Measurements from ENCODE around the gene PER2. TPM values are rescaled to one million over a fixed set of nuclear protein-coding genes. Genes with fewer than 3 reads are reported as not detected.
A peak's percentile ranks its signal among the peaks of the same experiment; 100 is the strongest.

The PER2 gene
- total RNA-seq, 1 donor from 2014 or later = 5.3 TPM

GRCh38 chr2:238237431-238238135 is 50.8 kb downstream of the PER2 start:
- no peak for DNase-seq (ENCODE audit: low spot score in 2 of 2)
- FAIRE-seq = no peak

DNA sequence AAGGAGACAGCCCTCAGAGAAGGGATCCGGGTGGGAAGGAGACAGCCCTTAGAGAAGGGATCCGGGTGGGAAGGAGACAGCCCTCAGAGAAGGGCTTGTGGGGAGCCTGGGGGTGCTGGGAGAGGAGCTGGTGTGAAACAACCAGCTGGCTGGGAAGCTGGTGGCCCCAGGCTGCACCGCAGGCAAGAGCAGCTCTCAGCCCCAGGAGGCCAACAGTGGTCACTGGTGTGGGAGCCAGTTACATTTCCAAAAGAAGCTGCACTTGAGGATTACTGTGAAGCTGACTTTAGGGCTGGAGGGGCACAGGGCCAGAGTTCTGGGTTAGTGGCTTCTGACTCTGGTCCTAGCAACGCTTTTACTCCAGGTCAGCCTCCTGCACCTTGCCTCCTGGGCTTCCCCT is 51.8 kb downstream of the PER2 start:
- DNase-seq (ENCODE audit: low spot score in 2 of 2) (no peak), FAIRE-seq (no peak)

GRCh38 chr2:238235856-238236255 is 52.6 kb downstream of the PER2 start:
- DNase-seq (ENCODE audit: low spot score in 2 of 2) = no peak
- no peak for FAIRE-seq

DNA sequence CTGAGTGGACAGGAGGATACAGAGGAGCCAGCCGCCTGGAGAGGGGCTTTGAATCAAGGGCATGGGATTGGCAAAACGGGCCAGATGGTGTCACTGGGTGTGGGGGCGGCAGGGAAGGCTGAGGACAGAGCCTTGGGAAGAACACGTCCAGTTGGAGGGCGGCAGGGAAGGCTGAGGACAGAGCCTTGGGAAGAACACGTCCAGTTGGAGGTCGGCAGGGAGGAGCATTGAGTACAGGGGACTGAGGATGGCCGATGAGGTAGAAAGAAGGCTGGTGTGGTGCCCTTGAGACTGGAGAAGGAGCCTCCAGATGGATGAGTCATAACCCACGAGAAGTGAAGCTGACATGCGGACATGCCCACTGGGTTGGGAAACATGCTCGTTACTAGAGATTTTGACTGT is 53.1 kb downstream of the PER2 start:
- FAIRE-seq = no peak
- DNase-seq (ENCODE audit: low spot score in 2 of 2) = no peak

- FAIRE-seq (no peak), DNase-seq (ENCODE audit: low spot score in 2 of 2) (no peak)
Observed at GRCh38 chr2:238233625-238234024, 54.8 kb downstream of the PER2 start.

GRCh38 chr2:238231809-238232208 is 56.6 kb downstream of the PER2 start:
- DNase-seq (ENCODE audit: low spot score in 2 of 2) = no peak
- no peak for FAIRE-seq

GRCh38 chr2:238231251-238231793 is 57.1 kb downstream of the PER2 start:
- DNase-seq (ENCODE audit: low spot score in 2 of 2) (peak; percentile 85 to 91), FAIRE-seq (no peak)

- no peak for DNase-seq (ENCODE audit: low spot score in 2 of 2)
- FAIRE-seq = no peak
Observed at GRCh38 chr2:238230699-238231098, 57.7 kb downstream of the PER2 start.

GRCh38 chr2:238228700-238229099 is 59.7 kb downstream of the PER2 start:
- DNase-seq (ENCODE audit: low spot score in 2 of 2) (no peak), FAIRE-seq (no peak)

DNA sequence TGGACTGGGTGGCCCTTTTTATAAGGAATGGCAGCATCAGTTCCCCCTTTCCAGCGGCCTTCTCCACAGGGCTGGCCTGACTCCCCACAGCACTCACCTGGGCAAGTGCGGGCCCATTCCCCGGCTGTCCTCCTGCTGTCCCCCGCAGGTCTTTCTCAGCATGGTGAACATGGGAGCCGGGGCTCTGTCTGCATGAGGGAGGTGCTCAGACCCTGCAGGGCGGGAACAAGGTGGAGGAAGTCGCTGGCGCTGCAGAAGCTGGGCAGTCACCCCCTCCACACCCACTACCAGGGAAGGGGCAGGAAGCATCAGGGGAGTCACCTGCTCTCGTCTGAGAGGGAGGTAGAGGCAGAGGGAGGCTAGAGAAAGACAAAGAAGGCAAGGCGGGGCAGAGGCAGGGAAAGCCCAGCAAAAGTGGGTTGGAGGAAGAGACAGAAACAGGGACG is 60.8 kb downstream of the PER2 start:
- FAIRE-seq (no peak), DNase-seq (ENCODE audit: low spot score in 2 of 2) (no peak)

DNA sequence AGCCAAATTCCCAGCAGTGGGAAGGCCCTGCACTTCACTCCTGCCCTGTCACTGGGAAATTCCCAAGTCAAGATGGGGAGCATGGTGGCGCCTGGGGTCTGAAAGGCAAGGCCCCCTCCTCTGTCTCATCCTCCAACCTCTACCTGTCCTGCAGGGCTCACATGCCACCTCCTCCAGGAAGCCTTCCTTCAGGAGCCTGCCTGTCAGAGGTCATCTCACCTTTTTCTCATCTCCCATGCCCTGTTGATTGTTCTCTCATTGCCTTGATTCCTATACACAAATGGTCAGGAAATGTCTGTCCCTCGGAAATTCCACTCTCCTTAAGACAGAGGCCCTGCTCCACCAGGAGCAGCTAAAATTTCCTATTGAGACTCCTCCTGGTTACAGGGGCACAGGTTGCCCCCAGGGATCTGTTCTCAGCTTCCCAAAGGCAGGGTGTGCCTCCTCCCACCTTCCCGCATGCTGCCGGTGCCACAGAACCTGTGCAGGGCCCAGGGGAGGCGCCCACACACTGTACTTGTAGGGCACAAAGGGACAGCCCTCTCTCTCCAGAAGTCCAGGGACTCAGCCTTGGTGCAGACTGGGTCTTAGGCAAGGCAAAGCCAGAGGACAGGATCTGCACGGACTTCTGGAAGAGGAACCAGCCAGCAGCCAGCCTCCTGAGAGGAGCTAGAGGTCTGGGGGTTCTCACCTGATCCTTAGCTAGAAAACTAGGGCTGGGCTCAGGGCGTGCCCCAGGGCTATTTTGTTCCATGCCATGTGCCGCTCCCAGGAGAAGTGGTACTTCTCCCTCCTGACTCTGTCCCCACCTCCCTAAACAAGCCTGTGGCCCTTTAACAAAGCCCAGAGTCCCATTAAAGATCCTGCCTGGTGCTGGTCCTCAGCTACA is 61.5 kb downstream of the PER2 start:
- no peak for FAIRE-seq

DNA sequence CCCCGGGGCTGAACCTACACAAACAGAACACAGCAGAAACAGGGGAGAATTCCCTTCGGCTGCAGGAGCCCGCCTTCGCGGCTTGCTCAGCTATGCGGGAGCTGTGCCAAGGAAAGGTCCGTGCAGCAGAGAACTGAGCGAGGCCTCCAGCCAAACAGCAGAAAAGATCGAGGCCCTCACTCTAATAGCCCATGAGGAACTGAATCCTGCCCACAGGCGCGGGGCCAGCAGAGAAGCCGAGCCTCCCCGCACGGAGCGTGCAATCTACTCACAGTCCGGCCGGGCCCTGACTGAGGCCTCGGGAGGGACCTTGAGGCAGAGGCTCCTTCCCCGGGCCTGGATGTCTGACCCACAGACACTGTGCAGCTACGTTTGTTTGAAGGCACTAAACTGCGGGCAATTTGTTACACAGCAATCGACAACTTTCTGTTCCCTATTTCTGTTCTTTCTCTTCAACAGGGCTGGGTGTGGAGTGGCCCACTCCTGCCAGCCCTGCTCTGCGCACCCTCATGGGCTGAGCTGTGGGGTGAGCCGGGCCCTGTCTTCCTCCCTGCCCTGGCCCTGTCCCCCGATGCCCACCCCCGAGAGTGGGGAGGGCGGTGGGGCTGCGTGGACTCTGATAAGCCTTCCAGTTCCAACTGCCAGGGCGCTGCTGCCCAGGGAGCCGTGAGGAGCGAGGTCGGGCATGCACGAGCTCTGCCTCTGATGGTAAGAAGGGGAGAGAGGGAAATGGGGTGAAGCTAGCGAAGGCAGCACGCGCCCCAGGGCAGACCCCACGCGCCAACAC is 62.3 kb downstream of the PER2 start:
- DNase-seq (ENCODE audit: low spot score in 2 of 2) = no peak
- no peak for FAIRE-seq

More for the DNA sequence above, 61.5 kb downstream of the PER2 start:
- DNase-seq (ENCODE audit: low spot score in 2 of 2) = no peak

DNA sequence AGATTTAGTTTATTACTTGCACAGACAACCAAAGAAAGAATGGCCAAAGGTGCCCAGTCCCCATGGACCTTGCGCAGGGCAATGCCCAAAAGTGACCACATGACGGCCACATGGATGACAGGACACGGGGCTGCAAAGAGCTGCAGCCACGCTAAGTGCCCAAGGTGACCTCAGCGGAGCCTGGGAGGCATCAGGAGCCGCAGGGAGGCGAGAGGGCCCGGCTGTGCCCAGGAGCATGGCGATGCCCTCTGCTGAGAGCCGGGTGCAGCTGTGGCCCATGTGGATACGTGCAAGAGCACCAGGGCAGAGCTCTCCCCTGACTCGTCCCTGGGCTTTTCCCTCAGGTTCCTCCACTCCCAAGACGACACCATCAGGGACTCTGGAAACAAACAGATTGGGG is 63.3 kb downstream of the PER2 start:
- FAIRE-seq (no peak), DNase-seq (ENCODE audit: low spot score in 2 of 2) (no peak)

GRCh38 chr2:238224356-238225035 is 63.9 kb downstream of the PER2 start:
- DNase-seq (ENCODE audit: low spot score in 2 of 2) = no peak
- no peak for FAIRE-seq

DNA sequence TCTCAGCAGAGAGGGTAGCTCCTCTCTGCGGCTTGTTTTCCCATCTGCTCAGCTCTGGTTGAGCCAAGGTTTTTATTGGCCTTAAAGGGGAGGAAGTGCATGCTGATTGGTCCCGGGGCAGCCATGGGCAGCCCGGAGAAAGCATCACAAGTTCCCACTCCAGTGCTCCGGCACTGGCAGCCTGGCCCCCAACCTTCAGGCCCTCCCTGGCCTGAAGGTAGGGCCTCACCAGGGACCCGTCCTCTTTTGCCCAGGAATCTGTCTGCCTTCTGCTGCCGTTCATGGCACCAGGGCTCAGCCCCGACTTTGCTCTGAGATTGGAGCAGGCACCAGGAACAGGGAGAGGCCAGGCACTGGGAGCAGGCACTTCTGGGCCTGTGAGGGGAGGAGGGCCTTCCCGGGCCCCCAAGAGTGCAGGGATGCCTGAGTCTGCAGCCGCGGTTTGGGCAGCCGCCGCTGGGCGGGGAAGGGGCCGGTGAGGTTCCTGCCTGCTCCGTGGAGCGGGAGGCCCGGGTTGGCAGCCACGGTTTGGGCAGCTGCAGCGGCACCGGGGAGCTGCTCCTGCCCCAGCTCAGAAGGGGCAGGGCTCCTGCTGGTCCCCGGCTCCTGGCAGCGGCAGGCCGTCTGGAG is 67.4 kb downstream of the PER2 start:
- DNase-seq (ENCODE audit: low spot score in 2 of 2) (no peak), FAIRE-seq (no peak)

GRCh38 chr2:238220274-238220891 is 68.0 kb downstream of the PER2 start:
- no peak for DNase-seq (ENCODE audit: low spot score in 2 of 2)
- FAIRE-seq = peak; percentile 61

DNA sequence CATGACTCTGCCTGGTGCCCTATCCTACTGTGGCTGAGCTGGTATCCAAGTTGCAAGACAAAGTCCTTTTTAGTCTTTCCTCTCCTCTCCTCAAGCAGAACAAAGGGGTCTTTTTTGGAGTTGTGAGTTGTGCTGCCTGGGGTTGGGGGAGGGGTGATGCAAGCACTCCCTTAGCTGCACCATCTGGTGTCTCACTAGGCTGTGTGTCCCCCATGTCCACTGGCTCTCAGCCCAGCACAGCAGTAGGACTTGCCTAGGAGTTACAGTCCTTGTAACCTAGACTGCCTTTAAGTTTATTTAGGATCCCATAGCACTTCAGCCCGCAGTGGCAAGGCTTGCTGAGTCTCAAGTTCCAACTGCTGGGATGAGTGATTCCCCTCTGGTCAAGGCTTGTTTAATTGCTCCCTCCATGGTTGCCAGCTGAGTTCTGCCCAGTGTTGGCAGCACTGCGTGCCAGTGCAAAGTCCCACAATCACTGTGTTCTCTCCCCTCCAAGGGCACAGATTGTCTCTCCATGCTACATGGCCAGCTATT is 71.7 kb downstream of the PER2 start:
- no peak for DNase-seq (ENCODE audit: low spot score in 2 of 2)
- no peak for FAIRE-seq

- FAIRE-seq = no peak
- no peak for DNase-seq (ENCODE audit: low spot score in 2 of 2)
Observed at GRCh38 chr2:238207006-238207405, 81.4 kb downstream of the PER2 start.
